Adrenal gland (tissue), 12 donors: ENCODE measurements around the gene CSF2. TPM values are rescaled to one million over a fixed set of nuclear protein-coding genes. Genes with fewer than 3 reads are reported as not detected.

Experiments used
- DNase-seq, 7 donors: peaks; one replicate each; pipeline ENCODE4 v3.0.0-alpha.2; 2019 to 2020
- H3K27ac ChIP-seq, 5 donors: fragments of 200-600 bp; sonication (generic) in 4 of 5; 1 replicate in 3 of 5; 2 replicates in 2 of 5; pipeline versions ENCODE4 v1.5.1 to v1.8.0; 2016 to 2020; ENCODE audit warnings: mild to moderate bottlenecking in 1 of 5
- H3K27me3 ChIP-seq: fragments of 200-600 bp; 2 replicates; pipeline ENCODE4 v1.8.0; 2021
- H3K36me3 ChIP-seq, 2 donors: fragments of 200-600 bp; replicated peaks in 1 of 2; 1 replicate in 1 of 2; 2 replicates in 1 of 2; pipeline versions ENCODE4 v1.5.1 to v1.8.0; 2018 to 2022
- H3K4me1 ChIP-seq, 2 donors: fragments of 200-600 bp; replicated peaks in 1 of 2; 1 replicate in 1 of 2; 2 replicates in 1 of 2; pipeline versions ENCODE4 v1.5.1 to v1.8.0; 2018 to 2021
- H3K4me3 ChIP-seq, 4 donors: fragments of 200-600 bp; sonication (generic) in 3 of 4; one replicate each; pipeline ENCODE4 v1.5.1; 2016 to 2018
- H3K9me3 ChIP-seq, 3 donors: fragments of 200-600 bp; sonication (generic) in 1 of 3; replicated peaks in 1 of 3; 1 replicate in 2 of 3; 2 replicates in 1 of 3; pipeline versions ENCODE4 v1.5.1 to v1.8.0; 2016 to 2021
- CTCF ChIP-seq, 6 experiments: fragments of 450-650 bp in 4 of 6; fragments of 200-600 bp in 2 of 6; sonication (generic) in 1 of 6; IDR thresholded peaks; 1 replicate in 5 of 6; 2 replicates in 1 of 6; pipeline versions ENCODE4 v1.5.1 to v1.8.0; 2016 to 2021; ENCODE audit warnings: antibody characterized with exemption in 6 of 6, mild to moderate bottlenecking in 2 of 6, moderate library complexity in 1 of 6
- POLR2A ChIP-seq, 2 donors: fragments of 450-650 bp; IDR thresholded peaks; one replicate each; pipeline ENCODE4 v1.6.1; 2017; ENCODE audit warnings: antibody characterized with exemption in 2 of 2, mild to moderate bottlenecking in 2 of 2, moderate library complexity in 1 of 2
- WGBS, 4 donors: extraction: QIAGEN DNeasy Blood & Tissue Kit in 2 of 4; methylation state at CpG; one replicate each; pipeline versions ENCODE4 v1.1.5 to v1.1.7; 2013 to 2017; 5-methylcytosine and 5-hydroxymethylcytosine counted together
- intact Hi-C, 2 donors: fragments of 100-400 bp; cut with DNase I; formaldehyde crosslinking; loops; one replicate each; pipeline versions ENCODE4 v1.14.1 to v1.15.0; 2022 to 2023
- polyA plus RNA-seq, 3 donors: library from polyadenylated mRNA; stranded (reverse); fragments of 200-250 nt in 2 of 3; fragments of 350-450 nt in 1 of 3; fragmentation: Illumina TruSeq in 1 of 3; extraction: RNeasy Lipid Tissue Mini Kit (QIAGEN cat#74804) in 1 of 3; gene quantifications; one replicate each; pipeline ENCODE4 v1.2.3, GENCODE V29; 2013 to 2014
- total RNA-seq, 9 donors: library from RNA; depleted of rRNA in 4 of 9; stranded (reverse); fragments of >200 nt in 4 of 9; fragments of 120-200 nt in 1 of 9; fragmentation: NEBNext Ultra II Directional in 1 of 9; extraction: Animal tissue kit (Norgen Biotek cat#: 25700) in 1 of 9; gene quantifications; one replicate each; pipeline versions ENCODE4 v1.1.0 to v1.2.4, GENCODE V29; 2013 to 2023
- donor health status: healthy with polysubstance abuse.
- donor health status: Bipolar disorder and iron deficiency.
- donor health status: DM: yes; HTN: yes; CAD: no.
- donor health status: DM: no; HTN: no; CAD: no.
- donor health status: DM: no; HTN: no; CAD: no.
- donor health status: DM: yes; HTN: yes; CAD: no.

Gene CSF2
- total and polyA plus RNA-seq, 12 donors = 0.31 TPM; not detected in 11

GRCh38 chr5:132032196-132032595 lies 41.4 kb upstream of the CSF2 start:
- H3K4me3 ChIP-seq = no peak overlapping the region
- H3K27ac ChIP-seq = no peak overlapping the region
- DNase-seq = no peak
- H3K36me3 ChIP-seq = no peaks in the 10 kb centered on the region
- no peaks in the 10 kb centered on the region for H3K4me1 ChIP-seq
- TF ChIP-seq CTCF (IDR thresholded peaks at IDR 0.05) (no peak), POLR2A (IDR thresholded peaks at IDR 0.05) (no peak)
- no peaks in the 10 kb centered on the region for H3K27me3 ChIP-seq
- intact Hi-C loops = no loop called here
- peaks cover 0 to 6% (median 0%) of the 10 kb centered on the region in 3 donors for H3K9me3 ChIP-seq

GRCh38 chr5:132033122-132033521 lies 40.5 kb upstream of the CSF2 start:
- TF ChIP-seq POLR2A (IDR thresholded peaks at IDR 0.05) (no peak), CTCF (IDR thresholded peaks at IDR 0.05) (no peak)
- no peaks in the 10 kb centered on the region for H3K27me3 ChIP-seq
- no peak overlapping the region for H3K4me3 ChIP-seq
- no peaks in the 10 kb centered on the region for H3K4me1 ChIP-seq
- no peaks in the 10 kb centered on the region for H3K36me3 ChIP-seq
- WGBS, 4 donors = 57 to 68% (median 58%) methylated on average over 4 of the region's 4 CpGs
- H3K9me3 ChIP-seq = peaks cover 0 to 6% (median 0%) of the 10 kb centered on the region in 3 donors
- intact Hi-C loops = no loop called here
- DNase-seq = no peak
- no peak overlapping the region for H3K27ac ChIP-seq

GRCh38 chr5:132037353-132037752 lies 36.2 kb upstream of the CSF2 start:
- Histone ChIP-seq H3K4me3 (no peak overlapping the region), H3K27me3 (no peaks in the 10 kb centered on the region), H3K36me3 (no peaks in the 10 kb centered on the region), H3K27ac (no peak overlapping the region), H3K9me3 (peaks cover 0 to 6% (median 0%) of the 10 kb centered on the region in 3 donors), H3K4me1 (no peaks in the 10 kb centered on the region)
- no peak for DNase-seq
- WGBS, 4 donors = 57 to 67% (median 63%) methylated on average over 2 of the region's 2 CpGs
- TF ChIP-seq POLR2A (IDR thresholded peaks at IDR 0.05) (no peak), CTCF (IDR thresholded peaks at IDR 0.05) (no peak)
- intact Hi-C loops = no loop called here

GRCh38 chr5:132044207-132044606 lies 29.4 kb upstream of the CSF2 start:
- no peaks in the 10 kb centered on the region for H3K9me3 ChIP-seq
- no peaks in the 10 kb centered on the region for H3K4me1 ChIP-seq
- H3K36me3 ChIP-seq = no peaks in the 10 kb centered on the region
- TF ChIP-seq POLR2A (IDR thresholded peaks at IDR 0.05) (no peak), CTCF (IDR thresholded peaks at IDR 0.05) (no peak)
- H3K4me3 ChIP-seq = no peak overlapping the region
- no peaks in the 10 kb centered on the region for H3K27me3 ChIP-seq
- H3K27ac ChIP-seq = no peak overlapping the region
- intact Hi-C loops = no loop called here
- 72 to 84% (median 76%) methylated on average over 9 to 10 of the region's 10 CpGs for WGBS, 4 donors
- peak in 3 of 7 donors; percentile 20 to 52 (median 38) for DNase-seq
